ENCODE data around the gene CDCP1.

CDCP1 gene

GRCh38 chr3:45191424-45191823 is 45.2 kb upstream of the CDCP1 start:
- DNase-seq = no peak
- Histone ChIP-seq H3K4me1 (ENCODE audit: low read length) (peaks cover 6% of the 10 kb centered on the region; the same call in 1 of the 2 replicates), H3K79me2 (ENCODE audit: low read length) (no peaks in the 10 kb centered on the region), H3K9me2 (replicated peaks; ENCODE audit: insufficient read depth, low read length) (no peaks in the 10 kb centered on the region), H3K36me3 (replicated peaks; ENCODE audit: insufficient read depth, low read length) (no peaks in the 10 kb centered on the region), H3F3A (ENCODE audit: insufficient read depth, low read length) (no peaks in the 10 kb centered on the region), H3K4me2 (ENCODE audit: low read depth, low read length) (no peak overlapping the region), H2AFZ (ENCODE audit: low read length) (no peak overlapping the region), H3K9me3 (replicated peaks; ENCODE audit: insufficient read depth, low read length) (no peaks in the 10 kb centered on the region), H3K27me3 (replicated peaks; ENCODE audit: insufficient read depth, low read length) (no peaks in the 10 kb centered on the region), H3K27ac (ENCODE audit: low read length) (no peak overlapping the region), H3K9ac (ENCODE audit: low read length) (no peak overlapping the region), H3K4me3 (ENCODE audit: low read length) (no peak overlapping the region), H4K20me1 (ENCODE audit: insufficient read depth, low read length) (no peaks in the 10 kb centered on the region)
- no peak for TF ChIP-seq EZH2phosphoT487 (IDR thresholded peaks at IDR 0.05; ENCODE audit: low read length)
- TF ChIP-seq CTCF (IDR thresholded peaks at IDR 0.05; ENCODE audit: low read length) = no peak
- TF ChIP-seq EZH2 (optimal IDR thresholded peaks at IDR 0.05; ENCODE audit: low read depth, low read length) = no peak

GRCh38 chr3:45188719-45189659 is 42.8 kb upstream of the CDCP1 start:
- no peak overlapping the region for H3K4me2 ChIP-seq (ENCODE audit: low read depth, low read length)
- no peaks in the 10 kb centered on the region for H3K27me3 ChIP-seq (replicated peaks; ENCODE audit: insufficient read depth, low read length)
- TF ChIP-seq CTCF (IDR thresholded peaks at IDR 0.05; ENCODE audit: low read length) = no peak
- TF ChIP-seq EZH2 (optimal IDR thresholded peaks at IDR 0.05; ENCODE audit: low read depth, low read length) = no peak
- TF ChIP-seq EZH2phosphoT487 (IDR thresholded peaks at IDR 0.05; ENCODE audit: low read length) = no peak
- H3K79me2 ChIP-seq (ENCODE audit: low read length) = no peaks in the 10 kb centered on the region
- peaks cover 13% of the 10 kb centered on the region for H3F3A ChIP-seq (ENCODE audit: insufficient read depth, low read length)
- no peak for DNase-seq
- H3K9me3 ChIP-seq (replicated peaks; ENCODE audit: insufficient read depth, low read length) = no peaks in the 10 kb centered on the region
- H3K27ac ChIP-seq (ENCODE audit: low read length) = no peak overlapping the region
- H3K4me3 ChIP-seq (ENCODE audit: low read length) = no peak overlapping the region
- no peaks in the 10 kb centered on the region for H4K20me1 ChIP-seq (ENCODE audit: insufficient read depth, low read length)
- H3K36me3 ChIP-seq (replicated peaks; ENCODE audit: insufficient read depth, low read length) = no peaks in the 10 kb centered on the region
- no peak overlapping the region for H2AFZ ChIP-seq (ENCODE audit: low read length)
- no peak overlapping the region for H3K9ac ChIP-seq (ENCODE audit: low read length)
- H3K4me1 ChIP-seq (ENCODE audit: low read length) = peaks cover 24% of the 10 kb centered on the region
- no peaks in the 10 kb centered on the region for H3K9me2 ChIP-seq (replicated peaks; ENCODE audit: insufficient read depth, low read length)

DNA sequence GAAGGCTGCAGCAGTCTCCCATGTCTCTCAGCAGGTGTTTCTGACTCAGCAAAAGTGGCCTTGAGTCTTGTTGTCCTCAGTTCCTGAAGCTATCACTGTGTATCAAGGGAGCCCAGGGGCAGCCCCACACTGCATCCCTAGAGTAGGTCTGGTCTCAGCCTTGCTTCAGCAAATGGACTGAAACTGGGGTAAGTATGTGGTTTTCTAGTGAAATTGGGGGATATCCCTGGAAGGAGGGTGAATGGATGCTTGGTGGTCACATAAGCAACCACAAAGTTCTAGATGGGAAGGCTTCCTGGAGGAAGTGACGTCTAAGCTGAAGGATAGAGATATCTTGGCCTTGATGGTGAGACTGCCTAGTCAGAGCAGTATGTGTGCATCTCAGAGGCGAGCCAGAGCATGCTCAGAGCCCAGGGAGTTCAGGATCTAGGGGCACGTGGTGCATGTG is 41.5 kb upstream of the CDCP1 start:
- Histone ChIP-seq H3K9me2 (replicated peaks; ENCODE audit: insufficient read depth, low read length) (no peaks in the 10 kb centered on the region), H2AFZ (ENCODE audit: low read length) (no peak overlapping the region), H3K27me3 (replicated peaks; ENCODE audit: insufficient read depth, low read length) (no peaks in the 10 kb centered on the region), H3F3A (ENCODE audit: insufficient read depth, low read length) (peaks cover 26% of the 10 kb centered on the region), H3K4me1 (ENCODE audit: low read length) (peaks cover 37% of the 10 kb centered on the region), H3K36me3 (replicated peaks; ENCODE audit: insufficient read depth, low read length) (no peaks in the 10 kb centered on the region), H3K4me2 (ENCODE audit: low read depth, low read length) (no peak overlapping the region), H3K9ac (ENCODE audit: low read length) (no peak overlapping the region), H3K27ac (ENCODE audit: low read length) (no peak overlapping the region), H3K4me3 (ENCODE audit: low read length) (no peak overlapping the region), H4K20me1 (ENCODE audit: insufficient read depth, low read length) (no peaks in the 10 kb centered on the region), H3K9me3 (replicated peaks; ENCODE audit: insufficient read depth, low read length) (no peaks in the 10 kb centered on the region), H3K79me2 (ENCODE audit: low read length) (no peaks in the 10 kb centered on the region)
- DNase-seq = no peak
- no peak for TF ChIP-seq EZH2phosphoT487 (IDR thresholded peaks at IDR 0.05; ENCODE audit: low read length)
- no peak for TF ChIP-seq CTCF (IDR thresholded peaks at IDR 0.05; ENCODE audit: low read length)
- no peak for TF ChIP-seq EZH2 (optimal IDR thresholded peaks at IDR 0.05; ENCODE audit: low read depth, low read length)

Measured in MM.1S (cell line).